DMS53 treated with DMSO at 0.1 percent for 48 hours (cell line): ENCODE results near the gene ORC2.

Experiments
- DNase-seq: peaks from one replicate; lab custom pipeline; 2025; ENCODE audit not compliant: unreplicated experiment; lab: John Stamatoyannopoulos, UW

The ORC2 gene

GRCh38 chr2:200862532-200863000 lies 100.9 kb downstream of the ORC2 start:
- DNase-seq: no peak

GRCh38 chr2:200861617-200862155 lies 101.8 kb downstream of the ORC2 start:
- DNase-seq: no peak

GRCh38 chr2:200860092-200860795 lies 103.2 kb downstream of the ORC2 start:
- no peak for DNase-seq
